Neural cell (in vitro differentiated cells): Measurements from ENCODE around the gene ELOB.

Experiments used
- CTCF ChIP-seq: fragments of 450-650 bp; IDR thresholded peaks from 2 replicates; pipeline ENCODE4 v1.5.1; 2014; ENCODE audit warnings: antibody characterized with exemption, mild to moderate bottlenecking, moderate library complexity; ENCODE audit not compliant: poor library complexity, severe bottlenecking
- REST ChIP-seq: IDR thresholded peaks from 2 replicates; pipeline ENCODE4 v1.6.1; 2012; ENCODE audit warnings: borderline replicate concordance
- TAF1 ChIP-seq: IDR thresholded peaks from 2 replicates; pipeline ENCODE4 v1.6.1; 2012; ENCODE audit warnings: low read depth

- no peak for TF ChIP-seq CTCF
- TF ChIP-seq REST, result no peak
- no peak for TF ChIP-seq TAF1
Observed at GRCh38 chr16:2825049-2825742, 48.1 kb upstream of the ELOB start.
